NOMO-1 (cell line): ENCODE measurements around the gene FOSL1.
"Not testable (repeated sequence)": the region's sequence is repeated elsewhere in the genome, so short reads cannot be mapped to it uniquely, and the experiment has no call there.

Experiments used
- DNase-seq, 2 experiments: peaks; one replicate each; lab custom pipeline; 2025; ENCODE audit not compliant: unreplicated experiment in 2 of 2; lab: John Stamatoyannopoulos, UW

The FOSL1 gene

GRCh38 chr11:65854852-65855837 is 45.0 kb downstream of the FOSL1 start:
- no peak for DNase-seq

GRCh38 chr11:65854161-65854592 is 46.0 kb downstream of the FOSL1 start:
- DNase-seq = no peak

- no peak for DNase-seq
These were observed 46.8 kb downstream of the FOSL1 start for GRCh38 chr11:65853246-65853979.

DNA sequence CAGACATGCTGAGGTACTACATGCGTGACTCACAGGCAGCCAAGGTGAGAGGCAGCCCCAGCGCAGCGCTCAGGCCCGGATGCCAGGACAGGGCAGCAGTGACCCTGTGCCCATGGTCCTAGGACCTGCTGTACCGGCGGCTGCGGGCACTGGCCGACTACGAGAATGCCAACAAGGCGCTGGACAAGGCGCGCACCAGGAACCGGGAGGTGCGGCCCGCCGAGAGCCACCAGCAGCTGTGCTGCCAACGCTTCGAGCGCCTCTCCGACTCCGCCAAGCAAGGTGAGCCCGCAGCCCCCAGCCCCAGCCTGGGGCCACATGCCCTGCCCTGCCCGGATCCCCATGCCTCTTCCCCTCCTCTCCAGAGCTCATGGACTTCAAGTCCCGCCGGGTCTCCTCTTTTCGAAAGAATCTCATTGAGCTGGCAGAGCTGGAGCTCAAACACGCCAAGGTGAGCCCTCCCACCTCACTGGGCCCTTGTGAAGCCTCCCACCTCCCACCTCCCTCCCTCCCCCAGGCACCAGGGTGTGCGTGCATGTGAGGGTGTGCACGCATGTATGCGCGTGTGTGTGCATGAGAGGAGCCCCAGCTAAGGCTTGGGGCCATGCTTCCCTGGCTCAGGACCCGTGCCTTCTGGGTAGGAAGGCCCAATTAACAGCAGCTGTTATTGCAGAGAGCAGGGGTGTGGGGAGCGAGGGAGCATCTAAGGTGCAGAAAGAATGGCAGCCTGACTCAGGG is 47.5 kb downstream of the FOSL1 start:
- DNase-seq = no peak

DNA sequence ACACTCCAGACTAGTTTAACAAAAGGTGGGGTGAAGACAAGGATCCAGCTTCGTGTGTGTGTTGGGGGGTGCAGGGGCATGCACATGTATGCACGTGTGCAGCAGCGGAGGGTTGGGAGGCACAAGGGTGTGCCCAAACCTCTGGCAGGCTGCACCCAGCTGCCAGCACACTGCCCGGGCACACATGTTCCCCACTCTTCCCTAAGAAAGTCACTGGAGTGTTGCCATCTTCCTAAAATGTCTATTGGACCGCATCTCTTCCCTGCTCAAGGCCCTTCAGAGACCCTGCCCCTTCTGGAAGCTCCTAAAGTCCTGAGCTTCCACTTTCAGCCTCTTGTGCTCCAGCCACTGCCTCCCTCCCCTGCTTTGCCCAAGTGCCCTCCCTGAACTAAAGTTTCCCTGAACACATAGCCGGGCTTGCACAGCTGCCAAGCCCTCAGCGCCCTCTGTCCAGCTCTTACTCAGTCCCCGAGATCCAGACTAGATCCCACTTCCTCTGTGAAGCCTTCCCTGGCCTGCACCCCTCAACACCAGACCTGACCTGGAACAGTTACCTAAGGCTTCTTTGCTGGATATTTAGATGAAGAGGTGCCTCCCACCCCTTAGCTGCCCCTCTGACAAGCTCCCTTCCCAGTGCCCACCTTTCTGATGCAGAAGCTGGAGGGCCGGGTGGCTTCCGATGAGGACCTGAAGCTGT is 48.2 kb downstream of the FOSL1 start:
- no peak for DNase-seq

DNA sequence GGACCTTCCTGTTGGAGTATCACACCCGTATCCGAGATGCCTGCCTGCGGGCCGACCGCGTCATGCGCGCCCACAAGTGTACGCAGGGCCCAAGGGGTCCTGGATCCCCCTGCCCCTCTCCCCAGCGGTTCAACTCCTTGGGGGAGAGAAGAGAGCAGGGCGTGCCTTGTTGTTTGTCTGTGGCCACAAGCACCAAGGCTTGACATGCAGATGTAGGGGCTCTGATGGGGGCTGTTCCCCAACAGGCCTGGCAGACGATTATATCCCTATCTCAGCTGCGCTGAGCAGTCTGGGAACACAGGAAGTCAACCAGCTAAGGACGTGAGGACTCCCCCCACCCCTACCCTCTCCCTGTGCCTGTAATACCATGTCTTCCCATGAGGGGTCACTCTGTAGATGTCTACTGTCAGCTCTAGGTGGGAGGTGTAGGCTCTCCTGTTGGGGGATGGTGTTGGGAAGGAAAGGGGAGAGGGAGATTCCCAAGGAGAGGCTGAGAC is 49.1 kb downstream of the FOSL1 start:
- no peak for DNase-seq

DNA sequence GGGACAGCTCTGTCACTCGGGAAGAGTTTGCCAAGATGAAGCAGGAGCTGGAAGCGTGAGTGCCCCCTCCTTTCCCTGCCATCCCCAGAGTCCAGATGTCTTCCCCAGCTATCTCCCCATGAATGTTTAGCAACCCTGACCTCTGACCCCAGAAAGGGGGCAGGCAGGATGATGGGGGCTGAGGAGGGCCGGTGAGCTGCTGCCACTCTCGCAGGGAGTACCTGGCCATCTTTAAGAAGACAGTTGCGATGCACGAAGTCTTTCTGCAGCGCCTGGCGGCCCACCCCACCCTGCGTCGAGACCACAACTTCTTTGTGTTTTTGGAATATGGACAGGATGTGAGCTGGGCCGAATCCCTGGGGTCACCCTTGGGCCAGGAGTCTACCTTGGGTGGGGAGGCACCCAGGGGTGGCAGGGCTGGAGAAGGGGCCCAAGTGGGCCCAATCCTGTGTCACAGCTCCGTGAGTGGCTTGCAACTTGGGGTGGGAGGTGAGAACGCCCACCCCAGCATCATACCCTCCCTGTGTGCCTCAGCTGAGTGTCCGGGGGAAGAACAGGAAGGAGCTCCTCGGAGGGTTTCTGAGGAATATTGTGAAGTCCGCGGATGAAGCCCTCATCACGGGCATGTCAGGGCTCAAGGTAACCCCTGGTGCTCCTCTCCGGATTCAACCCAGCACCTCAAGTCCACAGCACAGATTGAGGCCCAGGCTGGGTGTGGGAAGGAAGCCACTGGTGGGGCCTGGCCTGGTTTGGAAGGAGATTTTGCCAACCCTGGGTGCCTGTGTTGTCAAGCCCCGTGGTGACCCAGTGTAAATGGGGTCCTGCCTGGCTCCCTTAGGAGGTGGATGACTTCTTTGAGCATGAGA is 49.7 kb downstream of the FOSL1 start:
- DNase-seq = no peak

DNA sequence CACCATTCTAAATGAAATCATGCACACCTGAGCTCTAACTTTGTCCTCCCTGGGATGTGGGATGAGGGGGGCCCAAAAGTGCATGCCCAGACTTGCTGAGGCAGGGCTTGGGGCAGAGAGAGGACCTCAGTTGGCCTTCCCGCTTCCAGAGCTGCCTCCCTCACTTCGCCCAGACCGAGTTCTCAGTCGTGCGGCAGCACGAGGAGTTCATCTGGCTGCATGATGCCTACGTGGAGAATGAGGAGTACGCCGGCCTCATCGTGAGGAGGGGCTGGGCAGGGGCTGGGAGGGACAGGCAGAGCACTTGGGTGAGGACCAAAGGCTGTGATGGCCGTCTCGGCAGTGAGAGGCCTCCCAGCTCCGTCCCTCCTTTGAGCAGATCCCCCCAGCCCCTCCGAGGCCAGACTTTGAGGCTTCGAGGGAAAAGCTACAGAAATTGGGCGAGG is 50.4 kb downstream of the FOSL1 start:
- DNase-seq = no peak

- DNase-seq = no peak
These were observed 50.8 kb downstream of the FOSL1 start for GRCh38 chr11:65849366-65849765.

DNA sequence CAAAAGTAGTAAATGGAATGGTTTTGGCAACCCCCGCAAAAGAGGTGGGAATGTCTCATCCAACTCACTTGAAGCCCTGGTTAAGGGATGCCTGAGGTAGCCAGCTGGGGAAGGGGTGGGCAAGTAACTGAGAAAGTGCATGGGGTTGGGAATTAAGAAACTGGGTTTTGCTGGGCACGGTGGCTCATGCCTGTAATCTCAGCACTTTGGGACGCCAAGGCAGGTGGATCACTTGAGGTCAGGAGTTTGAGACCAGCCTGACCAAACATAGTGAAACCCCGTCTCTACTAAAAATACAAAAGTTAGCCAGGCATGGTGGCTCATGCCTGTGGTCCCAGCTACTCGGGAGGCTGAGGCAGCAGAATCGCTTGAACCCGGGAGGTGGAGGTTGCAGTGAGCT is 51.5 kb downstream of the FOSL1 start:
- DNase-seq = not testable (repeated sequence)

DNA sequence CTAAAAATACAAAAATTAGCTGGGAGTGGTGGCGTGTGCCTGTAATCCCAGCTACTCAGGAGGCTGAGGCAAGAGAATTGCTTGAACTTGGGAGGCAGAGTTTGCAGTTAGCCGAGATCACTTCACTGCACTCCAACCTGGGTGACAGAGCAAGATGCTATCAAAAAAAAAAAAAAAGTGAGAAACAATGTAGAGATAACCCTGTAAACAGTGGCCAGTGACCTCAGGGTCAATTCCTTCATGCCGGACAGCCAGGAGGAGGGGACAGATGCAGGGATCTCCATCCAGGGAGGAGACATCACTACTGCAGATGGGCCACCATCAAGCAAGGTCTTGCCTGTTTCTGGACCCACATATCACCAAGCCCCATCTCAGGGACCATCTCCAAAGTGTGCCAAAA is 52.4 kb downstream of the FOSL1 start:
- no peak for DNase-seq

DNA sequence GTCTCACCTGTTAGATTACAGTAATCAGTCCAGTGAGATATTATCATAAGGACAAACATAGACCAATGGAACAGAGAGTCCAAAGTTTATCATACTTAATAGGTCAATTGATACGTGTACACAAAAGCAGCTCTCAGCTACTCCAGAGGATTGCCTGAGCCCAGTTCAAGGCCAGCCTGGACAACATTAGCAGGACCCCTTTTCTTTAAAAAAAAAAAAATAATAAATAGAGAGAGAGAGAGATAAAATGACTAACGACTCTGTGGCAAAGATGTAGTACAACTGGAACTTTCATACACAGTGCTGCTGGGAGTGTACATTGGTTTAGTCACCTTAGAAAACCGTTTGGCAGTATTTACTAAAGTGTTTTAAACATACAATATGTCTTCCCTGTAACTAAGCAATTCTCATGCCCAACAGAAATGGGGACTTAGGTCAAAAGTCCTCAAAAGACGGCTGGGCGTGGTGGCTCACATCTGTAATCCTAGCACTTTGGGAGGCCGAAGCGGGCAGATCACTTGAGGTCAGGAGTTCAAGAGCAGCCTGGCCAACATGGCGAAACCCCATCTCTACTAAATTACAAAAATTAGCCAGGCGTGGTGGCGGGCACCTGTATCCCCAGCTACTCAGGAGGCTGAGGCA is 55.8 kb downstream of the FOSL1 start:
- DNase-seq = no peak

DNA sequence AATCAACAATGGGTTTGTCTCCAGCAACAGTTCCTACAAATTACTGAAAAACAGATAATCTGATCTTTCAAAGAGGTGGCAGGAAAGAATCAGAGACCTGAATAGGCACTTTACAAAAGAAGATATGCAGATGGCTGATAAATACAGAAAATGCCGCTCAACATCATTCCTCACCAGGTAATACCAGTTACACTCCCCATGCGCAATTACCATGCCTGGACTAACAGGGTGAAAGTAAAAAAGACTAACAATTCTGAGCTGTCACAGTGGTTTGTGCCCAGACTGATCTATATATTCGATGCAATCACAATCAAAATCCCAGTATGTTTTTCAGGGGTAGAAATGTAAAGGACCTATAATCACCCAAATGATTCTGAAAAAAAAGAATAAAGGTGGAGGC is 56.4 kb downstream of the FOSL1 start:
- no peak for DNase-seq

DNA sequence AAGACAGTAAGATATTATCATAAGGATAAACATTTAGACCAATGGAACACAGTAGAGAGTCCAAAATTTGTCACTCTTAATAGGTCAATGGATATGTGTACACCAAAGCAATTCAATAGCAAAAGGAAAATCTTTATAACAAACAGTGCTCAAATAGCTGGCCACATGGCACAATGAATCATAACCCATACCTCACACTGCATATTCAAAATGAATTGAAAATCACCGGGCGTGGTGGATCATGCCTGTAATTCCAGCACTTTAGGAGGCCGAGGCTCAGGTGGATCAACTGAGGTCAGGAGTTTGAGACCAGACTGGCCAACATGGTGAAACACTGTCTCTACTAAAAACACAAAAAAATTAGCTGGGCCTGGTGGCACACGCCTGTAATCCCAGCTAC is 58.0 kb downstream of the FOSL1 start:
- DNase-seq = no peak
